Testis (tissue), 2 donors: ENCODE data around the gene HOPX.

Source experiments
- POLR2A ChIP-seq: fragments of 450-650 bp; IDR thresholded peaks from one replicate; pipeline ENCODE4 v1.6.1; 2017; ENCODE audit warnings: antibody characterized with exemption, mild to moderate bottlenecking, moderate library complexity
- TF ChIP-seq, protein P1 (sequence below), 3 experiments: fragments of 450-650 bp in 2 of 3; fragments of 200-600 bp in 1 of 3; sonication (generic) in 1 of 3; IDR thresholded peaks; one replicate each; pipeline ENCODE4 v1.5.1; 2016 to 2019; ENCODE audit warnings: antibody characterized with exemption in 3 of 3, mild to moderate bottlenecking in 2 of 3, moderate library complexity in 1 of 3

DNA sequence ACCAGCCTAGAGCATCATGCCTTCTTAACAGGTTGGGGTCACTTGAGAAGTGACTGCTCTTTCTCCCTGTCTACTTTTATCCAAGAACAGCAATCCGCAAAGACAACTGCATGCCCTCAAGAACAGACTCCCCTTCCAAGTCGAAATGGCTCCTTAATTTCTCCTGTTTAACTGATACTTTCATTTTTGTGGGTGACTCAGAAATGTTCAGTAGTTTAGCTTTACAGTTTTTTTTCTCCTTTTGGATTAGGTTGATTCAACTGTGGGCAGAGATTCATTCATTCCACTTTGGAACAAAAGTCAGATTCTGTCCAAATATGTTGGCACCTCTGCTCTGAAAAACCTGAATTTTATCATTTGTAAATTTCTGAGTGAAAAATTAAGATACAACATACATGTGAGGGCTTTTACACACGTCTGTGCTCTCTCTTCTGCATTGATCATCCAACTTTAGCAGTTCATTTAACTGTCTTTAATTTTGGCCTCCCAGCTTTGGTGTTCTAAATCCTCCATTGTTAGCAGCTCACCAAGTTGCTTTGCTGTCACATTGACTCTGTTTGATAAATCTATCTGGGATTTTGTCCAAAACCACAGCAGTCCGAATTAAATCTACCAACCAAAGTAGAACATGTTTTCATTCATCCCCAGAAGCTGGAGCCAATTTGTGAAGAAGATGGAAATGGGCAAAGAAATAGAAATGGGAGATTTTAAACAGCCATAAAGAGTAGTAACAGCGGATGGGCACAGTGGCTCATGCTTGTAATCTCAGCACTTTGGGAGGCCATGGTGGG lies 50.0 kb downstream of the HOPX start:
- TF ChIP-seq, protein P1, sequence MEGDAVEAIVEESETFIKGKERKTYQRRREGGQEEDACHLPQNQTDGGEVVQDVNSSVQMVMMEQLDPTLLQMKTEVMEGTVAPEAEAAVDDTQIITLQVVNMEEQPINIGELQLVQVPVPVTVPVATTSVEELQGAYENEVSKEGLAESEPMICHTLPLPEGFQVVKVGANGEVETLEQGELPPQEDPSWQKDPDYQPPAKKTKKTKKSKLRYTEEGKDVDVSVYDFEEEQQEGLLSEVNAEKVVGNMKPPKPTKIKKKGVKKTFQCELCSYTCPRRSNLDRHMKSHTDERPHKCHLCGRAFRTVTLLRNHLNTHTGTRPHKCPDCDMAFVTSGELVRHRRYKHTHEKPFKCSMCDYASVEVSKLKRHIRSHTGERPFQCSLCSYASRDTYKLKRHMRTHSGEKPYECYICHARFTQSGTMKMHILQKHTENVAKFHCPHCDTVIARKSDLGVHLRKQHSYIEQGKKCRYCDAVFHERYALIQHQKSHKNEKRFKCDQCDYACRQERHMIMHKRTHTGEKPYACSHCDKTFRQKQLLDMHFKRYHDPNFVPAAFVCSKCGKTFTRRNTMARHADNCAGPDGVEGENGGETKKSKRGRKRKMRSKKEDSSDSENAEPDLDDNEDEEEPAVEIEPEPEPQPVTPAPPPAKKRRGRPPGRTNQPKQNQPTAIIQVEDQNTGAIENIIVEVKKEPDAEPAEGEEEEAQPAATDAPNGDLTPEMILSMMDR (IDR thresholded peaks at IDR 0.05): no peak
- TF ChIP-seq POLR2A: no peak
